ENCODE data around the gene GRIP2. TPM values are rescaled to one million over a fixed set of nuclear protein-coding genes. Genes with fewer than 3 reads are reported as not detected.

GRIP2 gene
- total and polyA plus RNA-seq, 2 experiments from 2014 or later, result 0.73 to 2.4 TPM

GRCh38 chr3:14541646-14542045, 1.5 kb upstream of the GRIP2 start:
- Histone ChIP-seq H3K27me3 (no peaks in the 10 kb centered on the region), H3K9me3 (ENCODE audit: low read depth) (no peaks in the 10 kb centered on the region), H3K4me1 (ENCODE audit: insufficient read depth) (no peaks in the 10 kb centered on the region), H3K4me3 (no peak overlapping the region), H3K4me2 (no peak overlapping the region), H4K20me1 (ENCODE audit: insufficient read depth, poor library complexity, severe bottlenecking) (no peaks in the 10 kb centered on the region), H3K9me2 (replicated peaks; ENCODE audit: insufficient read depth) (no peaks in the 10 kb centered on the region), H2AFZ (no peak overlapping the region), H3K79me2 (no peaks in the 10 kb centered on the region), H3K36me3 (replicated peaks; ENCODE audit: insufficient read depth, low read depth) (no peaks in the 10 kb centered on the region), H3K27ac (no peak overlapping the region)
- no peak for TF ChIP-seq EZH2 (IDR thresholded peaks at IDR 0.05; ENCODE audit: borderline replicate concordance)
- TF ChIP-seq CTCF (IDR thresholded peaks at IDR 0.05; ENCODE audit: poor library complexity), result no peak
- no peak for TF ChIP-seq EZH2phosphoT487 (IDR thresholded peaks at IDR 0.05; ENCODE audit: low read depth, severe bottlenecking, unreplicated experiment)
- no peak for DNase-seq (ENCODE audit: low spot score)
- 93% methylated on average over 9 of the region's 9 CpGs for WGBS (ENCODE audit: low lambda C conversion rate, missing lambda C conversion rate)

GRCh38 chr3:14540821-14541385, 761 bp upstream of the GRIP2 start:
- Histone ChIP-seq H4K20me1 (ENCODE audit: insufficient read depth, poor library complexity, severe bottlenecking) (no peaks in the 10 kb centered on the region), H3K27me3 (no peaks in the 10 kb centered on the region), H3K4me3 (no peak overlapping the region), H2AFZ (no peak overlapping the region), H3K4me2 (no peak overlapping the region), H3K9me3 (ENCODE audit: low read depth) (no peaks in the 10 kb centered on the region), H3K4me1 (ENCODE audit: insufficient read depth) (no peaks in the 10 kb centered on the region), H3K27ac (no peak overlapping the region), H3K9me2 (replicated peaks; ENCODE audit: insufficient read depth) (no peaks in the 10 kb centered on the region), H3K36me3 (replicated peaks; ENCODE audit: insufficient read depth, low read depth) (no peaks in the 10 kb centered on the region), H3K79me2 (no peaks in the 10 kb centered on the region)
- TF ChIP-seq CTCF (IDR thresholded peaks at IDR 0.05; ENCODE audit: poor library complexity) (no peak), EZH2 (IDR thresholded peaks at IDR 0.05; ENCODE audit: borderline replicate concordance) (no peak), EZH2phosphoT487 (IDR thresholded peaks at IDR 0.05; ENCODE audit: low read depth, severe bottlenecking, unreplicated experiment) (no peak)
- 86% methylated on average over 6 of the region's 6 CpGs for WGBS (ENCODE audit: low lambda C conversion rate, missing lambda C conversion rate)
- no peak for DNase-seq (ENCODE audit: low spot score)

GRCh38 chr3:14539384-14539741, 779 bp downstream of the GRIP2 start:
- H3K79me2 ChIP-seq, result no peaks in the 10 kb centered on the region
- no peak overlapping the region for H2AFZ ChIP-seq
- no peak overlapping the region for H3K27ac ChIP-seq
- 75% methylated on average over 4 of the region's 4 CpGs for WGBS (ENCODE audit: low lambda C conversion rate, missing lambda C conversion rate)
- no peak for DNase-seq (ENCODE audit: low spot score)
- no peaks in the 10 kb centered on the region for H3K27me3 ChIP-seq
- no peak overlapping the region for H3K4me2 ChIP-seq
- H3K4me3 ChIP-seq, result no peak overlapping the region
- no peaks in the 10 kb centered on the region for H4K20me1 ChIP-seq (ENCODE audit: insufficient read depth, poor library complexity, severe bottlenecking)
- no peaks in the 10 kb centered on the region for H3K9me2 ChIP-seq (replicated peaks; ENCODE audit: insufficient read depth)
- no peaks in the 10 kb centered on the region for H3K4me1 ChIP-seq (ENCODE audit: insufficient read depth)
- no peaks in the 10 kb centered on the region for H3K36me3 ChIP-seq (replicated peaks; ENCODE audit: insufficient read depth, low read depth)
- H3K9me3 ChIP-seq (ENCODE audit: low read depth), result no peaks in the 10 kb centered on the region
- TF ChIP-seq EZH2 (IDR thresholded peaks at IDR 0.05; ENCODE audit: borderline replicate concordance) (no peak), EZH2phosphoT487 (IDR thresholded peaks at IDR 0.05; ENCODE audit: low read depth, severe bottlenecking, unreplicated experiment) (no peak), CTCF (IDR thresholded peaks at IDR 0.05; ENCODE audit: poor library complexity) (no peak)

Measured in hepatocyte (in vitro differentiated cells).